Psoas muscle (tissue), 8 donors: ENCODE results near the gene PLB1. TPM values are rescaled to one million over a fixed set of nuclear protein-coding genes. Genes with fewer than 3 reads are reported as not detected.
A peak's percentile ranks its signal among the peaks of the same experiment; 100 is the strongest.

ENCODE experiments used
- ATAC-seq, 4 donors: fragments of 200-7000 bp; cut with Tn5 transposase; one replicate each; pipeline ENCODE4 v1.9.1; 2020; ENCODE audit warnings: moderate library complexity in 3 of 4, mild to moderate bottlenecking in 2 of 4
- DNase-seq, 2 donors: peaks; one replicate each; pipeline ENCODE4 v3.0.0-alpha.2; 2020
- H3K27ac ChIP-seq: fragments of 200-600 bp; one replicate; pipeline ENCODE4 v1.8.0; 2022
- H3K27me3 ChIP-seq, 3 donors: fragments of 200-600 bp in 1 of 3; one replicate each; pipeline versions ENCODE4 v1.6.1 to v1.8.0; 2013 to 2022; ENCODE audit warnings: low read length in 2 of 3, mild to moderate bottlenecking in 2 of 3, moderate library complexity in 1 of 3; ENCODE audit not compliant: insufficient read depth in 3 of 3
- H3K36me3 ChIP-seq, 2 donors: fragments of 200-600 bp in 1 of 2; one replicate each; pipeline versions ENCODE4 v1.6.1 to v1.8.0; 2013 to 2022; ENCODE audit warnings: low read depth in 1 of 2, mild to moderate bottlenecking in 1 of 2, moderate library complexity in 1 of 2; ENCODE audit not compliant: insufficient read depth in 1 of 2
- H3K4me1 ChIP-seq: fragments of 200-600 bp; one replicate; pipeline ENCODE4 v1.8.0; 2022
- H3K4me3 ChIP-seq: fragments of 200-600 bp; one replicate; pipeline ENCODE4 v1.8.0; 2022; ENCODE audit warnings: mild to moderate bottlenecking
- H3K9me3 ChIP-seq: fragments of 200-600 bp; one replicate; pipeline ENCODE4 v1.8.0; 2022
- CTCF ChIP-seq: fragments of 200-600 bp; IDR thresholded peaks from one replicate; pipeline ENCODE4 v1.8.0; 2022; ENCODE audit warnings: antibody characterized with exemption
- whole genome bisulfite sequencing, 3 donors: extraction: QIAGEN DNeasy Blood & Tissue Kit; methylation state at CpG; one replicate each; pipeline versions ENCODE4 v1.1.6 to v1.1.7; 2013; 5-methylcytosine and 5-hydroxymethylcytosine counted together
- intact Hi-C, 2 donors: fragments of 100-400 bp; cut with DNase I; formaldehyde crosslinking; loops; one replicate each; pipeline versions ENCODE4 v1.11.0 to v1.14.2; 2022
- polyA plus RNA-seq, 3 donors: library from polyadenylated mRNA; stranded (reverse); fragments of 200-250 nt; gene quantifications; one replicate each; pipeline ENCODE4 v1.2.3, GENCODE V29; 2013
- total RNA-seq, 4 donors: library from RNA; stranded (reverse); fragmentation: NEBNext Ultra II Directional in 2 of 4; extraction: Animal tissue kit (Norgen Biotek cat#: 25700) in 2 of 4; gene quantifications; one replicate each; pipeline versions ENCODE4 v1.2.1 to v1.2.4, GENCODE V29; 2021 to 2023
- donor health status: healthy with polysubstance abuse.
- donor health status: DM: no; HTN: no; CAD: no; lungs with moderate emphysema.
- donor health status: Bipolar disorder and iron deficiency.
- donor health status: healthy.
- donor health status: DM: yes; HTN: yes; CAD: no.
- donor health status: DM: no; HTN: no; CAD: no.
- donor health status: DM: no; HTN: no; CAD: no.
- donor health status: DM: yes; HTN: yes; CAD: no.

Gene PLB1
- total and polyA plus RNA-seq, 7 donors, result 0.63 to 4.9 (median 1.7) TPM

- ATAC-seq (no peak), DNase-seq (no peak)
- no peaks in the 10 kb centered on the region for H3K36me3 ChIP-seq
- H3K27ac ChIP-seq, result no peak overlapping the region
- H3K9me3 ChIP-seq, result no peaks in the 10 kb centered on the region
- 50 to 60% (median 54%) methylated on average over 14 of the region's 14 CpGs for WGBS, 3 donors
- H3K4me1 ChIP-seq, result peaks cover 7% of the 10 kb centered on the region
- no peak for TF ChIP-seq CTCF
- no peaks in the 10 kb centered on the region for H3K27me3 ChIP-seq
- H3K4me3 ChIP-seq, result no peak overlapping the region
- intact Hi-C loops, result no loop called here
Measured at GRCh38 chr2:28539118-28539541, 43.3 kb downstream of the PLB1 start.

- Histone ChIP-seq H3K36me3 (no peaks in the 10 kb centered on the region), H3K4me1 (peaks cover 7% of the 10 kb centered on the region), H3K27me3 (no peaks in the 10 kb centered on the region), H3K9me3 (no peaks in the 10 kb centered on the region), H3K4me3 (no peak overlapping the region), H3K27ac (no peak overlapping the region)
- DNase-seq (no peak), ATAC-seq (peak; percentile 33 to 71 (median 54))
- 54 to 59% (median 54%) methylated on average over 20 of the region's 20 CpGs for WGBS, 3 donors
- intact Hi-C loops, result no loop called here
- no peak for TF ChIP-seq CTCF
Measured at GRCh38 chr2:28543316-28544035, 47.6 kb downstream of the PLB1 start.

- Histone ChIP-seq H3K27ac (no peak overlapping the region), H3K4me3 (no peak overlapping the region), H3K36me3 (no peaks in the 10 kb centered on the region), H3K4me1 (peaks cover 7% of the 10 kb centered on the region), H3K9me3 (no peaks in the 10 kb centered on the region), H3K27me3 (no peaks in the 10 kb centered on the region)
- 21 to 28% (median 25%) methylated on average over 5 of the region's 5 CpGs for WGBS, 3 donors
- ATAC-seq, result peak; percentile 65 to 78 (median 76)
- intact Hi-C loops, result no loop called here
- TF ChIP-seq CTCF, result no peak
- DNase-seq, result no peak
Measured at GRCh38 chr2:28544036-28544346, 48.1 kb downstream of the PLB1 start.

- Histone ChIP-seq H3K4me3 (no peak overlapping the region), H3K9me3 (no peaks in the 10 kb centered on the region), H3K4me1 (peaks cover 7% of the 10 kb centered on the region), H3K27ac (no peak overlapping the region), H3K36me3 (no peaks in the 10 kb centered on the region), H3K27me3 (no peaks in the 10 kb centered on the region)
- WGBS, 3 donors, result 72 to 80% (median 74%) methylated on average over 8 of the region's 8 CpGs
- DNase-seq, result no peak
- ATAC-seq, result peak in 1 of 4 donors; percentile 7
- intact Hi-C loops, result no loop called here
- TF ChIP-seq CTCF, result no peak
Measured at GRCh38 chr2:28544405-28544921, 48.6 kb downstream of the PLB1 start.
